AG09309 (cell line): Measurements from ENCODE around the gene MS4A13.
"Not testable (repeated sequence)": the region's sequence is repeated elsewhere in the genome, so short reads cannot be mapped to it uniquely, and the experiment has no call there.

ENCODE experiments used
- DNase-seq: peaks from one replicate; pipeline ENCODE4 v3.0.0-alpha.2; 2010; ENCODE audit warnings: low read depth
- H3K4me3 ChIP-seq: 2 replicates; pipeline ENCODE4 v1.5.1; 2011; ENCODE audit warnings: mild to moderate bottlenecking, low read depth, low read length, moderate library complexity; ENCODE audit not compliant: control insufficient read depth
- TF ChIP-seq, protein P1 (sequence below): IDR thresholded peaks from 2 replicates; pipeline ENCODE4 v1.5.1; 2011; ENCODE audit warnings: mild to moderate bottlenecking, low read depth, low read length, inconsistent platforms; ENCODE audit not compliant: insufficient read depth, control insufficient read depth; ENCODE audit errors: missing control alignments

Gene MS4A13

DNA sequence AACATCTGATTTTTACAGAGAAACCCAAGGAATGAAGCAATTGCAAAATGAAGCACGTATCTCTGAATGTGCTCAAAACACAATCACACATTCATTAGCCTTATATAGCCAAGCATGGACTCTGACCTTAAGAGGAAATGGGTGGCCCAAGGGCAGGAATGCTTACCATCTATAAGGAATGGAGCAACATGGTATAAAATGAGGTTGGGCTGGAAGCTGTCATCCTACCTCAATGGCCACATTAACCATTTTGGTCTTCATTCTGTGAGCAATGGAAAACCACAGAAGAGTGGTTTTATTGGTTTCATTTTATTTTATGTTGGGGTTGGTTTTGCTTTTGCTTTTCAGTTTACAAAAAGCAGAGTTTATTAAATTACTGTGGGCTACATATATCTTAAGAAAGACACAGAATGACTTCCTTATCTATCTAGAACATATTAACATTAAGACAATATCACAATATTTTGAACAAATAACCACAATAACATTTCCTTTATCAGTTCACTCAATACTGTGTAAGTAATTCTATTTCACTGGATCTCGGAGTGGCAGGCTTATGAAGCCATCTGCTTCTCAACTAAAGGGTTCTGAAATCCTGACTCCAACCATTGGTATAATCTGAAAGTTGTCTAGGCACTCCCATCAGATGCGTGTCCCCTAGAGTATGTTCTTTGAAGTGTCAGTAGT lies 10.8 kb upstream of the MS4A13 start:
- H3K4me3 ChIP-seq: no peak overlapping the region
- no peak for DNase-seq
- TF ChIP-seq, protein P1, sequence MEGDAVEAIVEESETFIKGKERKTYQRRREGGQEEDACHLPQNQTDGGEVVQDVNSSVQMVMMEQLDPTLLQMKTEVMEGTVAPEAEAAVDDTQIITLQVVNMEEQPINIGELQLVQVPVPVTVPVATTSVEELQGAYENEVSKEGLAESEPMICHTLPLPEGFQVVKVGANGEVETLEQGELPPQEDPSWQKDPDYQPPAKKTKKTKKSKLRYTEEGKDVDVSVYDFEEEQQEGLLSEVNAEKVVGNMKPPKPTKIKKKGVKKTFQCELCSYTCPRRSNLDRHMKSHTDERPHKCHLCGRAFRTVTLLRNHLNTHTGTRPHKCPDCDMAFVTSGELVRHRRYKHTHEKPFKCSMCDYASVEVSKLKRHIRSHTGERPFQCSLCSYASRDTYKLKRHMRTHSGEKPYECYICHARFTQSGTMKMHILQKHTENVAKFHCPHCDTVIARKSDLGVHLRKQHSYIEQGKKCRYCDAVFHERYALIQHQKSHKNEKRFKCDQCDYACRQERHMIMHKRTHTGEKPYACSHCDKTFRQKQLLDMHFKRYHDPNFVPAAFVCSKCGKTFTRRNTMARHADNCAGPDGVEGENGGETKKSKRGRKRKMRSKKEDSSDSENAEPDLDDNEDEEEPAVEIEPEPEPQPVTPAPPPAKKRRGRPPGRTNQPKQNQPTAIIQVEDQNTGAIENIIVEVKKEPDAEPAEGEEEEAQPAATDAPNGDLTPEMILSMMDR: no peak

DNA sequence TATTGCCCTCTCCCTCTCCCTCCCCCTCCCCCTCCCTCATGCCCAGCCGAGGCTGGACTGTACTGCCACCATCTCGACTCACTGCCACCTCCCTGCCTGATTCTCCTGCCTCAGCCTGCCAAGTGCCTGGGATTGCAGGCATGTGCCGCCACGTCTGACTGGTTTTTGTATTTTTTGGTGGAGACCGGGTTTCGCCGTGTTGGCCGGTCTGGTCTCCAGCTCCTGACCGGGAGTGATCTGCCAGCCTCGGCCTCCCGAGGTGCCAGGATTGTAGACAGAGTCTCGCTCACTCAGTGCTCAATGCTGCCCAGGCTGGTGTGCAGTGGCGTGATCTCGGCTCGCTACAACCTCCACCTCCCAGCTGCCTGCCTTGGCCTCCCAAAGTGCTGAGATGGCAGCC lies 5.6 kb upstream of the MS4A13 start:
- not testable (repeated sequence) for H3K4me3 ChIP-seq, DNase-seq

DNA sequence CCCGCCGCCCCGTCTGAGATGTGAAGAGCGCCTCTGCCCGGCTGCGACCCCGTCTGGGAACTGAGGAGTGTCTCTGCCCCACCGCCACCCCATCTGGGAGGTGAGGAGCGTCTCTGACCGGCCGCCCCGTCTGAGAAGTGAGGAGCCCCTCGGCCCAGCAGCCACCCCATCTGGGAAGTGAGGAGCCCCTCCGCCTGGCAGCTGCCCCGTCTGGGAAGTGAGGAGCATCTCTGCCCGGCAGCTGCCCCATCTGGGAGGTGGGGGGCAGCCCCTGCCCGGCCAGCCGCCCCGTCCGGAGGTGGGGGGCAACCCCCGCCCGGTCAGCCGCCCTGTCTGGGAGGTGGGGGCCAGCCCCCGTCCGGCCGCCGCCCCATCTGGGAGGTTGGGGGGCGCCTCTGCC lies 5.0 kb upstream of the MS4A13 start:
- H3K4me3 ChIP-seq, DNase-seq: not testable (repeated sequence)

DNA sequence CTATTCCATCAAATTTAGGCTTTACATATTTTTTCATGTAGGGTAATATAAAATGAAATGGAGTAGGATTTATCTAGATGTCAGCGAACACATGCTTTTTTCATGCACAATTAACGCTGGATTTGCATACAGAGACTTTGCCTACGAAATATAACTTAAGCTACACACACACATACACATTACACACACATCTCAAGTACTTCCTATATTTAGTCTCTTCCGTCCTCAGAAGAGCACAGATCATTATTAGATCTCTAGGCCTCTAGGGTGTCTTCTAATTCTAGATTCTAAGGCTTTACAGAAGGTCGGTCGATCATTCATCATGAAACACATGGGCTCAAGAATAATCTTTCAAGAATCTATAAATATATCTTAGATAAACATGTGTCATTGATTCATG lies 3.8 kb upstream of the MS4A13 start:
- H3K4me3 ChIP-seq: no peak overlapping the region
- TF ChIP-seq, protein P1: no peak
- DNase-seq: no peak

DNA sequence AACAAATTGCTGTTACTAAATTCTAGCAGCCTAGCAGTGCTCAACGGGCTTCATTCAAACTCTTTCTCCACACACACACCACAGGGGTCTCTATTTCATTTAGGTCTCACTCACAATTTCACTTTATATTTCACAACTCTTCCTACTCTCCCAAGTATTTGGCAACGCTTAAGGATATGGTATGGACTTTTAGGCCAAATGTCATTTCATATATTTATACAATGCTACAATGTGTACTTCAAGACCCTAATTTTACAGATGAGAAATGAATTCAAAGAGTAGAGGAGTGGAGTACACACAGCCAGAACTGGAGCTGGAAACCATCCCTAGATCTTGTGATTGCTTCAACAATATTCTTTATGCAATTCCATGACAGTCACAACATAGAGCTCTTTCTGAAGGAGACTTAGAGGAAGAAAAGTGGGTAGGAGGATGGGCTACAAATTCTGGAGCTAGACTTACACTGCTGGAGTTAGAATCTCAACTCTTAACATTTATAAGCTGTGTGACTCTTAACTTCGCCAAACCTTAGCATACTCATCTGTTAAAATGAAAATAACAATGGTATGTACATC lies 2.5 kb upstream of the MS4A13 start:
- TF ChIP-seq, protein P1: no peak
- no peak overlapping the region for H3K4me3 ChIP-seq

DNA sequence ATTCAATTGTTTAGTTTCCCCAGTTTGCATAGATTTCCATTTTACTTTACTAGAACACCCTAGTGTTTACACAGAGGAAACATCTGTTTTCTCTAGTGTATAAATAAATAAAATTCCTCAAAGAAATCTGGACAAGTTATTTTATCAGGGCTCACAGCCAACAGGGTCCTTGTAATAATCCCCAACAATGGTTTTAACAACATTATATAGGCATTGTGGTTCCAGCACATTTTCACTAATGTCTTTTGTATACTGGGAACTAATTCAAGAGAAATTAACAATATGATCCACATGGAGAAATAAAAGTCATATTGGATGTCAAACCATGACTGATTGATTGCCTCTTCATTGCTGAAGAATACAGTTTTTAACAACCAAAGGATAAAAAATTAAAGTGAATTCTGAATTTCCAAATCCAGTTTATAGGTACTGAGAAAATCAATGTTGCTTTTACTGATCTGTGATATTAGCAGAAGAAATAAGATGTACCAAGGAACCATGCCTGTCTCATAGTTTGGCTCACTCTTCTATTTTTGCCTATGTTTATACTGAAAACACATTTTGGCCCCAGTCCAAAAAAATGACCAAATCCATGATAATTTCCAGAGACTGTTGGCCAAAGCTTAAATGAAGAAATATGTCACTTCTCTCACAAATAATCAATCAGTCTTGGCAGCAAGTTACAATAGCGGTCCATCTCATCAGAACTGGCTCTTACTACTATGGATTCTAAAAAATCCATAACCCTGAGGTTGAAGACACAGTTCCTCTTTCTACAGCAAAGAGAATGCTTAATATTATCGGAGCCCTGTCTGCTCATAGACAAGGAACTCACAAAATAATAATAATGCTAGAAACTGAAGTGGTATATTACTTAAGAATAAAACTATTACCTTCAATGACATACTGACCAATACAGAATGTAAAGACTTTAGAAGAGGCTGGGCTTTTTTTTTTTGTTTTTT lies 1.4 kb upstream of the MS4A13 start:
- no peak overlapping the region for H3K4me3 ChIP-seq
- TF ChIP-seq, protein P1: no peak
- DNase-seq: no peak

More for the DNA sequence above, 2.5 kb upstream of the MS4A13 start:
- no peak for DNase-seq

DNA sequence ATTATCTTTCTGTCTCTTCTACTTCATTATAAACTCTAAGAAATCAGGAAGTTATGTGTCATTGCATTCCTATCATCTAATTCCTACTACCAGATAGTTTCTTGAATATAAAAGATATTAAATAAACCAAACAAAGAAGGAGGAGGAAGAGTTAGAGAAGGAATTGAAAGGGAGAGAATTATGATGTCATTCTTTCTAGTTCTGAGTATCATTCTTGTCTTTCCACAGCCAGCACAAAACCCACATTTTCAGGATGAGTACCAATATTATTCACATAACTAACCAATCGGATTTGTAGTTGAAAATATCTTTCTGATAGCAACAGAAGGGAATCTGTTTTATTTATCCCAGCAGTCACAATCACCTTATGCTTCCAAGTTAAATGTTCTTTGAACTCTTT lies 13.3 kb downstream of the MS4A13 start:
- H3K4me3 ChIP-seq: no peak overlapping the region
- no peak for DNase-seq
- TF ChIP-seq, protein P1: no peak
